ENCODE data around the gene FETUB.
"Not testable (repeated sequence)": the region's sequence is repeated elsewhere in the genome, so short reads cannot be mapped to it uniquely, and the experiment has no call there.

FETUB gene

DNA sequence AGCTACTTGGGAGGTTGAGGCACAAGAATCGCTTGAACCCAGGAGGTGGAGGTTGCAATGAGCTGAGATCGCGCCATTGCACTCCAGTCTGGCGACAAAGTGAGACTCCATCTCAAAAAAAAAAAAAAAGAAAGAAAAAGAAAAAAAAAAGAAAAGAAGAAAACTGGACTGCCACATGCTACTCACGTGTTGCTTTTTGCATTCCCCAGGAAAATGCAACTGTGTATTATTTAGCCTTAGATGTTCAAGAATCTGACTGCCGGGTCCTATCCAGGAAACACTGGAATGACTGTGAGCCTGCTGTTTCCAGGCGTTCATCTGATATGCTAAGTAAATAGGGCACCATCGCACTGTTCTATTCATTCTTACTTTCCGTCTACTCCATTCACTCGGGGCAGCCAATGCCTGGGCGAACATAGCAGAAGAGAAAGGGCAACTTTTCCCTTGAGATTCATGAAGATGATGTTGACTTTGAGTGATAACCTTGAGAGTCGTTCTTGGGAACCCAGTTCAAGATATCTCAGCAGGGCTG, 47.0 kb downstream of the FETUB start:
- Mint-ChIP-seq H3K36me3 (ENCODE audit: low read depth) (no peaks in the 10 kb centered on the region), H3K4me1 (ENCODE audit: low read depth) (peaks cover 4% of the 10 kb centered on the region), H3K27me3 (ENCODE audit: low read depth) (peaks cover 28% of the 10 kb centered on the region), H3K27ac (no peak overlapping the region), H3K9me3 (peaks cover 11% of the 10 kb centered on the region), H3K4me3 (no peak overlapping the region)
- DNase-seq (ENCODE audit: low spot score), result no peak

- not testable (repeated sequence) for H3K36me3 Mint-ChIP-seq (ENCODE audit: low read depth); H3K4me3 Mint-ChIP-seq; H3K9me3 Mint-ChIP-seq; H3K4me1 Mint-ChIP-seq (ENCODE audit: low read depth); H3K27ac Mint-ChIP-seq; DNase-seq (ENCODE audit: low spot score)
- H3K27me3 Mint-ChIP-seq (ENCODE audit: low read depth), result peaks cover 25% of the 10 kb centered on the region
Measured at GRCh38 chr3:186690304-186690703, 50.1 kb downstream of the FETUB start.

- H3K9me3 Mint-ChIP-seq, result no peaks in the 10 kb centered on the region
- H3K4me3 Mint-ChIP-seq, result no peak overlapping the region
- H3K4me1 Mint-ChIP-seq (ENCODE audit: low read depth), result peaks cover 4% of the 10 kb centered on the region
- peaks cover 24% of the 10 kb centered on the region for H3K27me3 Mint-ChIP-seq (ENCODE audit: low read depth)
- DNase-seq (ENCODE audit: low spot score), result no peak
- H3K27ac Mint-ChIP-seq, result no peak overlapping the region
- no peaks in the 10 kb centered on the region for H3K36me3 Mint-ChIP-seq (ENCODE audit: low read depth)
Measured at GRCh38 chr3:186691676-186692075, 51.5 kb downstream of the FETUB start.

DNA sequence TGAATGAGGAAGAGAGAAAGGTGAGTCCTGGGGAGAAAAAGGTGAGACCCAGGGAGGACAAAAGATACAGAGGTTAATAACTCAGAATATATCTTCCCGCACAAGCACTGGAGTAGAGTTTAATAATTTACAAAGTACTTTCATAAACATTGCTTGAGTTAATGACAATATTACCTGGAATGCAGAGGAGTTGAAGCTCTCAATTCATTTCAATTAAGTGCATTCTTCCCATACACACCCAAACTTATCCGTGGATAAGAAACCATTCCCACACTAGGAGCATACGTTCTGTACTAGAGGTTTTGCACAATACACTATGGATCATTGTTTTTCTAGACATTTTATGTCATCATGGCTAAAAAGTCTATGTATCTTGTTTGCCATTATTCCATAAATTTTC, 53.6 kb downstream of the FETUB start:
- no peak for DNase-seq (ENCODE audit: low spot score)
- no peaks in the 10 kb centered on the region for H3K9me3 Mint-ChIP-seq
- no peak overlapping the region for H3K4me3 Mint-ChIP-seq
- H3K36me3 Mint-ChIP-seq (ENCODE audit: low read depth), result no peaks in the 10 kb centered on the region
- H3K4me1 Mint-ChIP-seq (ENCODE audit: low read depth), result peaks cover 4% of the 10 kb centered on the region
- peaks cover 17% of the 10 kb centered on the region for H3K27me3 Mint-ChIP-seq (ENCODE audit: low read depth)
- H3K27ac Mint-ChIP-seq, result no peak overlapping the region

GRCh38 chr3:186694288-186695032, 54.3 kb downstream of the FETUB start:
- H3K4me3 Mint-ChIP-seq, result no peak overlapping the region
- no peak overlapping the region for H3K27ac Mint-ChIP-seq
- no peaks in the 10 kb centered on the region for H3K36me3 Mint-ChIP-seq (ENCODE audit: low read depth)
- H3K27me3 Mint-ChIP-seq (ENCODE audit: low read depth), result peaks cover 19% of the 10 kb centered on the region
- no peaks in the 10 kb centered on the region for H3K9me3 Mint-ChIP-seq
- peaks cover 4% of the 10 kb centered on the region for H3K4me1 Mint-ChIP-seq (ENCODE audit: low read depth)
- DNase-seq (ENCODE audit: low spot score), result no peak

DNA sequence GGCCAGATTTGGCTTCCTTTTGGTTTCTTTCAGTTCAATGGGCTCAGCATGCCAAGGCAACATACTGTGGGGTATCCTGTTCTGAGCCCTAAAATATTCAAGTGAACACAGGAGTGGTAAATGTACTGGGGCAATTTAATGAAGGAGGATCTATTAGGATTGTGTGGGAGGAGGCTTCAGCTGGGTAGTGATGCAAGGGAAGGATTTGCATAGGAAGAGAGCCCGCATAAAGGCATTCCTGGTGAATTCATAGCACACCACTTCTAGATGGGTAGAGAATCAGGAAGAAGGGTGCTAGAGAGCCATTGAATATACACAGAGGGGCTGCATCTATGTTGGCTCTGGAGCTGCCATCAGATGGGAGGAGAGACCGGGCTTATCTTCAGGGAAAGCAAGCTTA, 56.3 kb downstream of the FETUB start:
- no peak for DNase-seq (ENCODE audit: low spot score)
- H3K9me3 Mint-ChIP-seq, result no peaks in the 10 kb centered on the region
- H3K4me1 Mint-ChIP-seq (ENCODE audit: low read depth), result peaks cover 2% of the 10 kb centered on the region
- H3K36me3 Mint-ChIP-seq (ENCODE audit: low read depth), result no peaks in the 10 kb centered on the region
- no peak overlapping the region for H3K27ac Mint-ChIP-seq
- no peak overlapping the region for H3K4me3 Mint-ChIP-seq
- H3K27me3 Mint-ChIP-seq (ENCODE audit: low read depth), result peaks cover 21% of the 10 kb centered on the region

GRCh38 chr3:186697510-186697909, 57.3 kb downstream of the FETUB start:
- Mint-ChIP-seq H3K4me3 (no peak overlapping the region), H3K36me3 (ENCODE audit: low read depth) (no peaks in the 10 kb centered on the region), H3K9me3 (no peaks in the 10 kb centered on the region), H3K27ac (no peak overlapping the region), H3K27me3 (ENCODE audit: low read depth) (peaks cover 20% of the 10 kb centered on the region), H3K4me1 (ENCODE audit: low read depth) (no peaks in the 10 kb centered on the region)
- no peak for DNase-seq (ENCODE audit: low spot score)

DNA sequence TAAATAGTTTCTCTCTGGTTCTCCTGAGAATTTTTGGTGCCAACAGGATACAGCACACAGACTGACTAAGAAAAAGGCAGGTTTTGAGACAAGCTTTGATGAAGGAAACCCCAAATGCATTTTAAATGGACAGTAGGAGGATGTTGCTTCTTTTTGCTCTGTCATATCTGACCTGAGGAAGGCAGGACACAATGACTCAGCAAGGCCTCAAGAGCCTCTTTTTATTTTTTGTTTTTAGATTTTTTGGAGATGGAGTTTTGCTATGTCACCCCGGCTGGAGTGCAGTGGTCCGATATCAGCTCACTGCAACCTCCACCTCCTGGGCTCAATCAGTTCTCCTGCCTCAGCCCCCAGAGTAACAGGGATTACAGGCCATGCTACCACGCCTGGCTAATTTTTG, 60.1 kb downstream of the FETUB start:
- Mint-ChIP-seq H3K27ac (no peak overlapping the region), H3K9me3 (no peaks in the 10 kb centered on the region), H3K36me3 (ENCODE audit: low read depth) (no peaks in the 10 kb centered on the region), H3K4me1 (ENCODE audit: low read depth) (no peaks in the 10 kb centered on the region), H3K27me3 (ENCODE audit: low read depth) (peaks cover 21% of the 10 kb centered on the region), H3K4me3 (no peak overlapping the region)
- DNase-seq (ENCODE audit: low spot score), result no peak

DNA sequence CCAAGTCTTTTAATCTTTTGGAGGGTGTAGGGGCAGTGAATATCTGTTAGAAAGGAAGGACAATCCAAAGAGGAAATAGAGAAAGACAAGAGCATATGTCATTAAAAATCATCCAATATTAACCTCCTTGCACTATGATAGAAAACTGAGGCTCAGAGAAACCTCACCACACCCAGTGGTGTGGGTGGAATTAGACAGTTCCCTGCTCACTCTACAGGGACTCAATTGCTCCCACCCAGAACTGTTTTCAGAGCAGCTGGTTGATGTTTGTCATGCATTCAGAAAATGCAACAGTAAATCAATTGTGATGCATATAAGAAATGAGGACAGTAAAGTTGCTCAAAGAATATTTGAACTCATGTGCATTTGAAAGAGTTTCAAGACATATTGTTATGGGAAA, 62.3 kb downstream of the FETUB start:
- not testable (repeated sequence) for H3K27ac Mint-ChIP-seq; DNase-seq (ENCODE audit: low spot score); H3K36me3 Mint-ChIP-seq (ENCODE audit: low read depth); H3K9me3 Mint-ChIP-seq; H3K4me3 Mint-ChIP-seq; H3K4me1 Mint-ChIP-seq (ENCODE audit: low read depth)
- H3K27me3 Mint-ChIP-seq (ENCODE audit: low read depth), result peaks cover 32% of the 10 kb centered on the region
